ENCODE data around the gene OR10AD1. TPM values are rescaled to one million over a fixed set of nuclear protein-coding genes. Genes with fewer than 3 reads are reported as not detected.

The OR10AD1 gene
- total RNA-seq, 4 donors from 2014 or later = not detected

GRCh38 chr12:48169011-48169410, 34.1 kb downstream of the OR10AD1 start:
- no peak overlapping the region for H3K4me3 ChIP-seq
- no peak overlapping the region for H3K27ac ChIP-seq
- no peaks in the 10 kb centered on the region for H3K4me1 ChIP-seq
- DNase-seq (ENCODE audit: low spot score in 2 of 2) = no peak
- H3K27me3 ChIP-seq = peaks cover 8% of the 10 kb centered on the region
- no peaks in the 10 kb centered on the region for H3K36me3 ChIP-seq
- 93% methylated on average over 19 of the region's 19 CpGs for WGBS
- no peak for TF ChIP-seq POLR2AphosphoS5 (IDR thresholded peaks at IDR 0.05)
- TF ChIP-seq CTCF (IDR thresholded peaks at IDR 0.05) = no peak
- no peak for TF ChIP-seq EP300 (IDR thresholded peaks at IDR 0.05)
- TF ChIP-seq POLR2A (IDR thresholded peaks at IDR 0.05) = no peak
- H3K9me3 ChIP-seq = no peaks in the 10 kb centered on the region

- WGBS = 22% methylated on average over 2 of the region's 2 CpGs
- H3K4me1 ChIP-seq = no peaks in the 10 kb centered on the region
- H3K27me3 ChIP-seq = peaks cover 8% of the 10 kb centered on the region
- TF ChIP-seq CTCF (IDR thresholded peaks at IDR 0.05) (peak; percentile 71 to 87), POLR2A (IDR thresholded peaks at IDR 0.05) (no peak)
- no peaks in the 10 kb centered on the region for H3K9me3 ChIP-seq
- no peak overlapping the region for H3K27ac ChIP-seq
- H3K36me3 ChIP-seq = no peaks in the 10 kb centered on the region
- H3K4me3 ChIP-seq = no peak overlapping the region
- no peak for DNase-seq (ENCODE audit: low spot score in 2 of 2)
These were observed 37.8 kb downstream of the OR10AD1 start for GRCh38 chr12:48165089-48165981.

- TF ChIP-seq POLR2AphosphoS5 (IDR thresholded peaks at IDR 0.05) (no peak), EP300 (IDR thresholded peaks at IDR 0.05) (no peak), POLR2A (IDR thresholded peaks at IDR 0.05) (no peak)
- H3K9me3 ChIP-seq = no peaks in the 10 kb centered on the region
- no peaks in the 10 kb centered on the region for H3K36me3 ChIP-seq
- DNase-seq (ENCODE audit: low spot score in 2 of 2) = no peak
- WGBS = 71% methylated on average over 2 of the region's 2 CpGs
- H3K27ac ChIP-seq = no peak overlapping the region
- peaks cover 8% of the 10 kb centered on the region for H3K27me3 ChIP-seq
- H3K4me3 ChIP-seq = no peak overlapping the region
- no peaks in the 10 kb centered on the region for H3K4me1 ChIP-seq
These were observed 38.6 kb downstream of the OR10AD1 start for GRCh38 chr12:48164451-48164850.

- no peak for DNase-seq (ENCODE audit: low spot score in 2 of 2)
- Histone ChIP-seq H3K9me3 (no peaks in the 10 kb centered on the region), H3K4me1 (no peaks in the 10 kb centered on the region), H3K27me3 (peaks cover 8% of the 10 kb centered on the region), H3K4me3 (no peak overlapping the region), H3K36me3 (no peaks in the 10 kb centered on the region), H3K27ac (no peak overlapping the region)
- TF ChIP-seq EP300 (IDR thresholded peaks at IDR 0.05) = no peak
- no peak for TF ChIP-seq POLR2A (IDR thresholded peaks at IDR 0.05)
- TF ChIP-seq POLR2AphosphoS5 (IDR thresholded peaks at IDR 0.05) = no peak
- no peak for TF ChIP-seq CTCF (IDR thresholded peaks at IDR 0.05)
- 77% methylated on average over 5 of the region's 5 CpGs for WGBS
These were observed 39.8 kb downstream of the OR10AD1 start for GRCh38 chr12:48163150-48163747.

DNA sequence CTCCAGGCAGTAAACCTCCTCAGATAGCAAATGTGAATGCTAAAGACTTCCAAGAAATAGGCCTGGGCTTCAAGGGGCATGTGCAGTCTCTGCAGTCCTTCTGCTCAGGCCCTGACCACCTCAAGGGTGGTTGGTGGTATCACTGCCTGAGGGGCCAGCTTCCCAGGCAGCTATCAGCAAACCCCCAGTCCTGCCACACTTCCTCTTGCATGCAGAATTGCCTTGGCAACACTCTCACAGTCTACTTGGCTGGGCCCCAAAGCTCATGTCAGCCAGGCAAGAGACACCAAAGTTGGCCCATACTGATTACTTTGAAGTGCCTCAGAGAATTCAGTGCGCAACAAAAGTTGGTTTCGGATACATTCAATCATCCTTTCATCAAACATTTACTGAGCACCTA, 42.3 kb downstream of the OR10AD1 start:
- H3K27me3 ChIP-seq = no peaks in the 10 kb centered on the region
- 50% methylated on average over 2 of the region's 2 CpGs for WGBS
- DNase-seq (ENCODE audit: low spot score in 2 of 2) = no peak
- H3K27ac ChIP-seq = no peak overlapping the region
- peaks cover 14% of the 10 kb centered on the region for H3K4me1 ChIP-seq
- H3K4me3 ChIP-seq = no peak overlapping the region
- H3K9me3 ChIP-seq = no peaks in the 10 kb centered on the region
- TF ChIP-seq POLR2A (IDR thresholded peaks at IDR 0.05) = no peak
- no peak for TF ChIP-seq POLR2AphosphoS5 (IDR thresholded peaks at IDR 0.05)
- no peak for TF ChIP-seq EP300 (IDR thresholded peaks at IDR 0.05)
- TF ChIP-seq CTCF (IDR thresholded peaks at IDR 0.05) = no peak
- H3K36me3 ChIP-seq = no peaks in the 10 kb centered on the region
